B cell (primary cell): ENCODE measurements around the gene TJAP1.

Experiments
- CTCF ChIP-seq: fragments of 200-600 bp; IDR thresholded peaks from one replicate; pipeline ENCODE4 v1.8.0; 2022; ENCODE audit warnings: antibody characterized with exemption, mild to moderate bottlenecking
- EZH2 ChIP-seq: IDR thresholded peaks from 2 replicates; pipeline ENCODE4 v1.6.1; 2012; ENCODE audit warnings: borderline replicate concordance, low read depth, mild to moderate bottlenecking, moderate library complexity, low read length; ENCODE audit not compliant: insufficient read depth, poor library complexity, severe bottlenecking

DNA sequence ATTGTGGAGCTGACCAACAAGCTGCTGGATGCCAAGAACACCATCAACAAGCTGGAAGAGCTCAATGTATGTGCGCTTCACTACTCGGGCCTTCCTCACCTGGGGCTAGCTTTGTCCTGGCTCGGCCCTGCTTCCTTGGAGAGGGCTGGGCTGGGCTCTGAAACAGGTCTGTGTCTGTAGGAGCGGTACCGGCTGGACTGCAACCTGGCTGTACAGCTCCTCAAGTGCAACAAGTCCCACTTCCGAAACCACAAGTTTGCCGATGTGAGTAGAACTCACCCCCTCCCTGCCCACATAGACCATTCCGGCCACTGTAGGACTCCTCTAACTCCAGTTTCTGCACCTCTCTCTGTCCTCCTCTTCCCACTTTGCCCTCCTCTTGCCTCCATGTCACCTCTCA is 26.1 kb downstream of the TJAP1 start:
- no peak for TF ChIP-seq CTCF
- no peak for TF ChIP-seq EZH2
